ENCODE measurements around the gene WNT2. TPM values are rescaled to one million over a fixed set of nuclear protein-coding genes. Genes with fewer than 3 reads are reported as not detected.

The WNT2 gene
- total and polyA plus RNA-seq, 11 donors: 0.09 to 1.2 (median 0.20) TPM; not detected in 3

GRCh38 chr7:117282239-117282812 is 40.5 kb downstream of the WNT2 start:
- Histone ChIP-seq H3K9me3 (no peaks in the 10 kb centered on the region), H3K27me3 (no peaks in the 10 kb centered on the region), H3K36me3 (no peaks in the 10 kb centered on the region), H3K4me3 (no peak overlapping the region), H3K4me1 (peaks cover 0 to 3% (median 0%) of the 10 kb centered on the region in 12 donors), H3K27ac (no peak overlapping the region)
- ATAC-seq (no peak), DNase-seq (no peak)
- WGBS, 4 donors: 13 to 40% (median 31%) methylated on average over 1 of the region's 1 CpG
- TF ChIP-seq POLR2A (IDR thresholded peaks at IDR 0.05) (no peak), CTCF (IDR thresholded peaks at IDR 0.05) (no peak)
- intact Hi-C loops (cut with DNase I): loop anchor here in 1 of 10 donors (10.0 kb wide), 1 partner anchor 58 kb away; no protein-coding TSS in a partner anchor

- 81 to 90% (median 86%) methylated on average over 5 of the region's 5 CpGs for WGBS, 4 donors
- Histone ChIP-seq H3K9me3 (no peaks in the 10 kb centered on the region), H3K27ac (no peak overlapping the region), H3K36me3 (no peaks in the 10 kb centered on the region), H3K27me3 (no peaks in the 10 kb centered on the region), H3K4me3 (no peak overlapping the region), H3K4me1 (peaks cover 0 to 3% (median 0%) of the 10 kb centered on the region in 12 donors)
- intact Hi-C loops (cut with DNase I): loop anchor here in 1 of 10 donors (10.0 kb wide), 1 partner anchor 57 kb away; no protein-coding TSS in a partner anchor
- no peak for TF ChIP-seq CTCF (IDR thresholded peaks at IDR 0.05)
- TF ChIP-seq POLR2A (IDR thresholded peaks at IDR 0.05): no peak
- ATAC-seq (no peak), DNase-seq (no peak)
Observed at GRCh38 chr7:117281562-117281961, 41.3 kb downstream of the WNT2 start.

GRCh38 chr7:117279931-117280557 is 42.8 kb downstream of the WNT2 start:
- Histone ChIP-seq H3K27me3 (no peaks in the 10 kb centered on the region), H3K4me3 (no peak overlapping the region), H3K27ac (no peak overlapping the region), H3K9me3 (no peaks in the 10 kb centered on the region), H3K36me3 (no peaks in the 10 kb centered on the region), H3K4me1 (peaks cover 0 to 3% (median 0%) of the 10 kb centered on the region in 12 donors)
- TF ChIP-seq POLR2A (IDR thresholded peaks at IDR 0.05) (no peak), CTCF (IDR thresholded peaks at IDR 0.05) (no peak)
- WGBS, 4 donors: 32 to 44% (median 37%) methylated on average over 12 of the region's 12 CpGs
- ATAC-seq (no peak), DNase-seq (peak in 1 of 5 donors; percentile 55)
- intact Hi-C loops (cut with DNase I): loop anchor here in 1 of 10 donors (10.0 kb wide), 1 partner anchor 55 kb away; no protein-coding TSS in a partner anchor

- ATAC-seq (no peak), DNase-seq (no peak)
- no peak overlapping the region for H3K27ac ChIP-seq
- H3K4me3 ChIP-seq: no peak overlapping the region
- no peaks in the 10 kb centered on the region for H3K9me3 ChIP-seq
- intact Hi-C loops (cut with DNase I): no loop called here
- H3K27me3 ChIP-seq: peaks cover 0 to 4% (median 0%) of the 10 kb centered on the region in 9 donors
- 92 to 94% (median 93%) methylated on average over 2 of the region's 2 CpGs for WGBS, 4 donors
- H3K36me3 ChIP-seq: no peaks in the 10 kb centered on the region
- peaks cover 0 to 3% (median 0%) of the 10 kb centered on the region in 12 donors for H3K4me1 ChIP-seq
- TF ChIP-seq POLR2A (IDR thresholded peaks at IDR 0.05) (no peak), CTCF (IDR thresholded peaks at IDR 0.05) (no peak)
Observed at GRCh38 chr7:117279203-117279602, 43.7 kb downstream of the WNT2 start.
